IMR-90 (cell line): Measurements from ENCODE around the gene SLC15A3.

Experiments
- BHLHE40 ChIP-seq: fragments of 150-350 bp; IDR thresholded peaks from 2 replicates; pipeline ENCODE4 v1.6.1; 2016; ENCODE audit warnings: mild to moderate bottlenecking, low read depth, low read length
- ELK1 ChIP-seq: fragments of 150-350 bp; IDR thresholded peaks from 2 replicates; pipeline ENCODE4 v1.6.1; 2016; ENCODE audit warnings: low read depth, mild to moderate bottlenecking, low read length, moderate library complexity, borderline replicate concordance
- FOS ChIP-seq: fragments of 150-350 bp; IDR thresholded peaks from 2 replicates; pipeline ENCODE4 v1.6.1; 2016; ENCODE audit warnings: low read depth, low read length
- MAFK ChIP-seq: IDR thresholded peaks from 2 replicates; pipeline ENCODE4 v1.6.1; 2012; ENCODE audit warnings: low read depth, low read length, improper control_type of control experiment
- MXI1 ChIP-seq: IDR thresholded peaks from 2 replicates; pipeline ENCODE4 v1.6.1; 2012; ENCODE audit warnings: low read depth, mild to moderate bottlenecking, low read length, moderate library complexity, borderline replicate concordance
- POLR2A ChIP-seq: IDR thresholded peaks from 2 replicates; pipeline ENCODE4 v1.6.1; 2012; ENCODE audit warnings: mild to moderate bottlenecking, low read depth, low read length
- RFX5 ChIP-seq: IDR thresholded peaks from 2 replicates; pipeline ENCODE4 v1.8.0; 2012; ENCODE audit warnings: low read depth, mild to moderate bottlenecking, low read length, moderate library complexity
- SMC3 ChIP-seq: fragments of 150-350 bp; IDR thresholded peaks from 2 replicates; pipeline ENCODE4 v1.6.1; 2016; ENCODE audit warnings: low read depth, mild to moderate bottlenecking, antibody characterized with exemption, low read length, moderate library complexity
- TF ChIP-seq, protein P1 (sequence below): conservative IDR thresholded peaks from 2 replicates; pipeline ENCODE4 v1.5.1; 2012; ENCODE audit warnings: mild to moderate bottlenecking, low read depth, low read length, improper control_type of control experiment

GRCh38 chr11:60919956-60920355 lies 32.0 kb downstream of the SLC15A3 start:
- TF ChIP-seq, protein P1, sequence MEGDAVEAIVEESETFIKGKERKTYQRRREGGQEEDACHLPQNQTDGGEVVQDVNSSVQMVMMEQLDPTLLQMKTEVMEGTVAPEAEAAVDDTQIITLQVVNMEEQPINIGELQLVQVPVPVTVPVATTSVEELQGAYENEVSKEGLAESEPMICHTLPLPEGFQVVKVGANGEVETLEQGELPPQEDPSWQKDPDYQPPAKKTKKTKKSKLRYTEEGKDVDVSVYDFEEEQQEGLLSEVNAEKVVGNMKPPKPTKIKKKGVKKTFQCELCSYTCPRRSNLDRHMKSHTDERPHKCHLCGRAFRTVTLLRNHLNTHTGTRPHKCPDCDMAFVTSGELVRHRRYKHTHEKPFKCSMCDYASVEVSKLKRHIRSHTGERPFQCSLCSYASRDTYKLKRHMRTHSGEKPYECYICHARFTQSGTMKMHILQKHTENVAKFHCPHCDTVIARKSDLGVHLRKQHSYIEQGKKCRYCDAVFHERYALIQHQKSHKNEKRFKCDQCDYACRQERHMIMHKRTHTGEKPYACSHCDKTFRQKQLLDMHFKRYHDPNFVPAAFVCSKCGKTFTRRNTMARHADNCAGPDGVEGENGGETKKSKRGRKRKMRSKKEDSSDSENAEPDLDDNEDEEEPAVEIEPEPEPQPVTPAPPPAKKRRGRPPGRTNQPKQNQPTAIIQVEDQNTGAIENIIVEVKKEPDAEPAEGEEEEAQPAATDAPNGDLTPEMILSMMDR: no peak
- no peak for TF ChIP-seq FOS
- TF ChIP-seq POLR2A: no peak
- no peak for TF ChIP-seq RFX5
- TF ChIP-seq ELK1: no peak
- no peak for TF ChIP-seq MXI1
- TF ChIP-seq SMC3: no peak
- no peak for TF ChIP-seq MAFK
- no peak for TF ChIP-seq BHLHE40
